NCI-H82 (cell line): ENCODE data around the gene SUPT3H.
"Not testable (repeated sequence)": the region's sequence is repeated elsewhere in the genome, so short reads cannot be mapped to it uniquely, and the experiment has no call there.

Experiments used
- DNase-seq: peaks from one replicate; lab custom pipeline; 2025; lab: John Stamatoyannopoulos, UW

SUPT3H gene

GRCh38 chr6:45323656-45324224 lies 54.0 kb downstream of the SUPT3H start:
- DNase-seq = no peak

GRCh38 chr6:45320349-45320748 lies 57.4 kb downstream of the SUPT3H start:
- no peak for DNase-seq

GRCh38 chr6:45314146-45314545 lies 63.6 kb downstream of the SUPT3H start:
- no peak for DNase-seq

GRCh38 chr6:45310118-45310788 lies 67.5 kb downstream of the SUPT3H start:
- no peak for DNase-seq

GRCh38 chr6:45305546-45305945 lies 72.2 kb downstream of the SUPT3H start:
- DNase-seq = no peak

GRCh38 chr6:45302832-45303231 lies 74.9 kb downstream of the SUPT3H start:
- no peak for DNase-seq

- DNase-seq = no peak
Measured at GRCh38 chr6:45301348-45302142, 76.2 kb downstream of the SUPT3H start.

- DNase-seq = no peak
Measured at GRCh38 chr6:45300736-45301135, 77.0 kb downstream of the SUPT3H start.

- DNase-seq = no peak
Measured at GRCh38 chr6:45299096-45299581, 78.6 kb downstream of the SUPT3H start.

- DNase-seq = no peak
Measured at GRCh38 chr6:45297320-45297719, 80.4 kb downstream of the SUPT3H start.

- not testable (repeated sequence) for DNase-seq
Measured at GRCh38 chr6:45294065-45294701, 83.6 kb downstream of the SUPT3H start.

- no peak for DNase-seq
Measured at GRCh38 chr6:45293306-45293705, 84.4 kb downstream of the SUPT3H start.

- no peak for DNase-seq
Measured at GRCh38 chr6:45289751-45290514, 87.8 kb downstream of the SUPT3H start.

- not testable (repeated sequence) for DNase-seq
Measured at GRCh38 chr6:45286707-45287106, 91.0 kb downstream of the SUPT3H start.

GRCh38 chr6:45278367-45278766 lies 99.4 kb downstream of the SUPT3H start:
- no peak for DNase-seq

GRCh38 chr6:45277741-45278140 lies 100.0 kb downstream of the SUPT3H start:
- DNase-seq = not testable (repeated sequence)

GRCh38 chr6:45275358-45275757 lies 102.4 kb downstream of the SUPT3H start:
- no peak for DNase-seq

GRCh38 chr6:45272626-45273025 lies 105.1 kb downstream of the SUPT3H start:
- no peak for DNase-seq

- DNase-seq = no peak
Measured at GRCh38 chr6:45265246-45265645, 112.5 kb downstream of the SUPT3H start.

GRCh38 chr6:45260696-45261095 lies 117.0 kb downstream of the SUPT3H start:
- DNase-seq = no peak
